Tibial nerve (tissue), 4 donors: ENCODE results near the gene IFT57. TPM values are rescaled to one million over a fixed set of nuclear protein-coding genes. Genes with fewer than 3 reads are reported as not detected.

Experiments
- DNase-seq, 2 donors: peaks; one replicate each; pipeline ENCODE4 v3.0.0-alpha.2; 2019; ENCODE audit warnings: low spot score in 2 of 2
- H3K27ac ChIP-seq, 4 donors: fragments of 200-600 bp; sonication (generic) in 3 of 4; one replicate each; pipeline ENCODE4 v1.5.1; 2017 to 2019; ENCODE audit warnings: mild to moderate bottlenecking in 1 of 4
- H3K27me3 ChIP-seq, 2 donors: fragments of 200-600 bp; sonication (generic) in 1 of 2; one replicate each; pipeline versions ENCODE4 v1.5.1 to v1.6.0; 2017 to 2019
- H3K36me3 ChIP-seq, 3 donors: fragments of 200-600 bp; sonication (generic); one replicate each; pipeline ENCODE4 v1.5.1; 2018 to 2019
- H3K4me1 ChIP-seq, 4 donors: fragments of 200-600 bp; sonication (generic) in 3 of 4; one replicate each; pipeline ENCODE4 v1.5.1; 2017 to 2019
- H3K4me3 ChIP-seq, 4 donors: fragments of 200-600 bp; sonication (generic) in 3 of 4; one replicate each; pipeline ENCODE4 v1.5.1; 2017 to 2019; ENCODE audit warnings: mild to moderate bottlenecking in 1 of 4, moderate library complexity in 1 of 4
- H3K9me3 ChIP-seq, 4 donors: fragments of 200-600 bp; sonication (generic) in 3 of 4; one replicate each; pipeline ENCODE4 v1.5.1; 2017 to 2019
- CTCF ChIP-seq, 5 experiments: fragments of 200-600 bp in 3 of 5; fragments of 450-650 bp in 2 of 5; sonication (generic) in 3 of 5; IDR thresholded peaks; one replicate each; pipeline ENCODE4 v1.5.1; 2016 to 2019; ENCODE audit warnings: antibody characterized with exemption in 5 of 5, mild to moderate bottlenecking in 3 of 5, moderate library complexity in 2 of 5
- EP300 ChIP-seq, 2 donors: sonication (generic); formaldehyde crosslinking; IDR thresholded peaks; one replicate each; pipeline ENCODE4 v1.6.1; 2017; ENCODE audit warnings: antibody characterized with exemption in 2 of 2, mild to moderate bottlenecking in 1 of 2
- POLR2A ChIP-seq, 2 donors: fragments of 450-650 bp; IDR thresholded peaks; one replicate each; pipeline ENCODE4 v1.6.1; 2017; ENCODE audit warnings: antibody characterized with exemption in 2 of 2, mild to moderate bottlenecking in 2 of 2, moderate library complexity in 2 of 2
- whole genome bisulfite sequencing, 2 donors: methylation state at CpG; one replicate each; pipeline ENCODE4 v1.1.5; 2018; 5-methylcytosine and 5-hydroxymethylcytosine counted together
- total RNA-seq, 4 donors: library from RNA; depleted of rRNA; stranded (reverse); fragments of >200 nt; gene quantifications; one replicate each; pipeline ENCODE4 v1.1.0, GENCODE V29; 2016

Gene IFT57
- total RNA-seq, 4 donors from 2014 or later, result 49.6 to 97.1 (median 63.5) TPM

GRCh38 chr3:108218811-108219210, 3.4 kb downstream of the IFT57 start:
- Histone ChIP-seq H3K4me3 (no peak overlapping the region), H3K4me1 (peaks cover 0 to 47% (median 14%) of the 10 kb centered on the region in 4 donors), H3K36me3 (peaks cover 0 to 7% (median 0%) of the 10 kb centered on the region in 3 donors), H3K27me3 (no peaks in the 10 kb centered on the region), H3K9me3 (no peaks in the 10 kb centered on the region), H3K27ac (no peak overlapping the region)
- no peak for TF ChIP-seq POLR2A (IDR thresholded peaks at IDR 0.05)
- DNase-seq, result no peak

DNA sequence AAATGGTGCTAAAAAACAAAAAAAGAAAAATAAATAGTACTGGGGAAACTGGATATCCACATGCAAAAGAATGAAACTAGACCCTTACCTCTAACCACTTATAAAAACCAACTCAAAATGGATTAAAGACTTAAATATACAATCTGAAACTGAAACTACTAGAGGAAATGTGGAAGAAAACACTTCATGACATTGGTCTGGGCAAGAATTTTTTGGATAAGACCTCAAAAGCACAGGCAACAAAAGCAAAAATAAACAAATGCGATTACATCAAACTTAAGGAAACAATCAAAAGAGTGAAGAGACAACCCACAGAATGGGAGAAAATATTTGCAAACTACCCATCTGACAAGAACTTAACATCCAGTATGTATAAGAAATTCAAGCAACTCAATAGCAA, 6.4 kb downstream of the IFT57 start:
- peaks cover 0 to 30% (median 4%) of the 10 kb centered on the region in 4 donors for H3K4me1 ChIP-seq
- H3K36me3 ChIP-seq, result peaks cover 0 to 34% (median 0%) of the 10 kb centered on the region in 3 donors
- TF ChIP-seq EP300 (IDR thresholded peaks at IDR 0.05) (no peak), POLR2A (IDR thresholded peaks at IDR 0.05) (no peak), CTCF (IDR thresholded peaks at IDR 0.05) (no peak)
- H3K4me3 ChIP-seq, result no peak overlapping the region
- H3K9me3 ChIP-seq, result no peaks in the 10 kb centered on the region
- WGBS, 2 donors, result 76 to 80% methylated on average over 1 of the region's 1 CpG
- no peaks in the 10 kb centered on the region for H3K27me3 ChIP-seq
- DNase-seq, result no peak
- no peak overlapping the region for H3K27ac ChIP-seq

DNA sequence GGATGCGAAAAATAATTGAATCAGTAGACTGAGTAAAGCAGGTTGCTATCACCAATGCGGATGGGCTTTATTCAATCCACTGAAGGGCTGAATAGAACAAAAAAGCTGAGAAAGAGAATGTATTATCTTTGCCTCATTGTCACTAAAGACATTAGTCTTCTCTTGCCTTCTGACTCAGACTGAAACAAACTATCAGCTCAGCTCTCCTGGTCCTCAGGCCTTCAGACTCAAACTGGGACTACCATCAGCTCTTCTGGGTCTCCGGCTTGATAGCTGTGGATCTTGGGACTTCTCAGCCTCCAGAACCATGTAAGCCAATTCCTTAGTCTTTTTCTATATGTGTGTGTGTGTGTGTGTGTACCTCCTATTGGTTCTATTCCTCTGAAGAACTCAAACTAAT, 12.6 kb downstream of the IFT57 start:
- H3K9me3 ChIP-seq, result no peaks in the 10 kb centered on the region
- 89 to 91% methylated on average over 3 of the region's 3 CpGs for WGBS, 2 donors
- H3K36me3 ChIP-seq, result peaks cover 0 to 58% (median 7%) of the 10 kb centered on the region in 3 donors
- no peak overlapping the region for H3K4me3 ChIP-seq
- no peak for DNase-seq
- no peaks in the 10 kb centered on the region for H3K27me3 ChIP-seq
- no peaks in the 10 kb centered on the region for H3K4me1 ChIP-seq
- TF ChIP-seq EP300 (IDR thresholded peaks at IDR 0.05), result no peak
- TF ChIP-seq CTCF (IDR thresholded peaks at IDR 0.05), result no peak
- TF ChIP-seq POLR2A (IDR thresholded peaks at IDR 0.05), result no peak
- no peak overlapping the region for H3K27ac ChIP-seq

- H3K27ac ChIP-seq, result no peak overlapping the region
- H3K9me3 ChIP-seq, result no peaks in the 10 kb centered on the region
- H3K4me1 ChIP-seq, result no peaks in the 10 kb centered on the region
- TF ChIP-seq EP300 (IDR thresholded peaks at IDR 0.05) (no peak), POLR2A (IDR thresholded peaks at IDR 0.05) (no peak)
- H3K4me3 ChIP-seq, result no peak overlapping the region
- 93 to 100% methylated on average over 1 of the region's 1 CpG for WGBS, 2 donors
- H3K36me3 ChIP-seq, result peaks cover 0 to 58% (median 7%) of the 10 kb centered on the region in 3 donors
- H3K27me3 ChIP-seq, result no peaks in the 10 kb centered on the region
- no peak for DNase-seq
Measured at GRCh38 chr3:108208831-108209230, 13.4 kb downstream of the IFT57 start.

DNA sequence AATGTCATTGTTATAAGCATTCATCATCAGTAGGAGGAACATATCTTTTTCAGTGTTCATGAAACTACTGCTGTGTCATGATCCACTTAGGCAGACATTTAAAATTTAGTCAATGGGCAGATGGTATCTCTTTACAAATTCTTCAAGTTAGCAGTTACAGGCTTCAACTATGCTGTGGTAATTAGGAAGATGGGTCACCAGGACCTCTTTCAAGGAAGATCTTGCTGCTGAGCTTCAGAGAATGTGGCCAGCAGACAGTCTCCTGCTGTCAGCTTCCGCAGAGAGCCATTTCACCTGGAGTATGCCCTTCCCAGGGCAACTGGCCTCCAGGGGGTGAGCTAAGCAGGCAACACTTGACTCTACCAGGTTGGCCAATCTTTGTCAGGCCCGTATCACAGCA, 19.4 kb downstream of the IFT57 start:
- no peak overlapping the region for H3K4me3 ChIP-seq
- 86 to 95% methylated on average over 2 of the region's 2 CpGs for WGBS, 2 donors
- peaks cover 0 to 25% (median 7%) of the 10 kb centered on the region in 3 donors for H3K36me3 ChIP-seq
- no peak overlapping the region for H3K27ac ChIP-seq
- H3K4me1 ChIP-seq, result no peaks in the 10 kb centered on the region
- no peaks in the 10 kb centered on the region for H3K27me3 ChIP-seq
- TF ChIP-seq POLR2A (IDR thresholded peaks at IDR 0.05) (no peak), CTCF (IDR thresholded peaks at IDR 0.05) (no peak), EP300 (IDR thresholded peaks at IDR 0.05) (no peak)
- DNase-seq, result no peak
- no peaks in the 10 kb centered on the region for H3K9me3 ChIP-seq

DNA sequence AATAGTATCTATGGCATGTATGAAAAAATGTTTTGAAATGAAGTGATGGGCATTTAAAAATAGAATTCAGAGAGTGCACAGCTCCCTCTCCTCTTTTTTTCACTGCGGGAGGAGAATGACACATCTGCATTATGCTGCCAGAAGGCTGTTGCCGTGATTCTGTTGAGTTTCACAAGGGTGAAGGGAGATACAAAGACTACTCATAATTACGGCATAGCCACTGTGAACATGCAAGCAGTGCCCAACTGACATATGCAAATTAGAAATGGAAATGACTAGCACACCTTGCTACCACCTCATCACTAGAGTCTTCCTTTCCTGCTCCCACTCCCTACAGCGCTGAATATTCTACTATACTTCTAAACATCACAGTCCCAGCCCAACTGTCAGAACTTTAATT, 20.1 kb downstream of the IFT57 start:
- no peak for DNase-seq
- Histone ChIP-seq H3K4me1 (no peaks in the 10 kb centered on the region), H3K4me3 (no peak overlapping the region), H3K9me3 (no peaks in the 10 kb centered on the region), H3K27ac (no peak overlapping the region), H3K36me3 (peaks cover 0 to 19% (median 7%) of the 10 kb centered on the region in 3 donors), H3K27me3 (no peaks in the 10 kb centered on the region)
- TF ChIP-seq EP300 (IDR thresholded peaks at IDR 0.05) (no peak), CTCF (IDR thresholded peaks at IDR 0.05) (no peak), POLR2A (IDR thresholded peaks at IDR 0.05) (no peak)
- WGBS, 2 donors, result 82% methylated on average over 4 of the region's 4 CpGs
